Mucosa of gallbladder (tissue), 1 donor: ENCODE results near the gene LMAN2. TPM values are rescaled to one million over a fixed set of nuclear protein-coding genes. Genes with fewer than 3 reads are reported as not detected.

Experiments
- DNase-seq: peaks from one replicate; pipeline ENCODE4 v3.0.0-alpha.2; 2020; ENCODE audit warnings: low spot score
- total RNA-seq: library from RNA; stranded (reverse); gene quantifications from one replicate; pipeline ENCODE4 v1.2.1, GENCODE V29; 2021
- donor health status: DM: no; HTN: no; CAD: no.

Gene LMAN2
- total RNA-seq, 1 donor from 2014 or later, result 184 TPM

GRCh38 chr5:177327539-177328522, 23.6 kb downstream of the LMAN2 start:
- peak; percentile 32 for DNase-seq

- DNase-seq, result no peak
Observed at GRCh38 chr5:177325868-177326381, 25.5 kb downstream of the LMAN2 start.

GRCh38 chr5:177320879-177321278, 30.6 kb downstream of the LMAN2 start:
- no peak for DNase-seq

- DNase-seq, result no peak
Observed at GRCh38 chr5:177319913-177320588, 31.4 kb downstream of the LMAN2 start.

GRCh38 chr5:177317959-177318377, 33.5 kb downstream of the LMAN2 start:
- peak; percentile 87 for DNase-seq

GRCh38 chr5:177316005-177316404, 35.5 kb downstream of the LMAN2 start:
- DNase-seq, result no peak

- DNase-seq, result no peak
Observed at GRCh38 chr5:177315411-177315810, 36.1 kb downstream of the LMAN2 start.

- no peak for DNase-seq
Observed at GRCh38 chr5:177314376-177315342, 36.8 kb downstream of the LMAN2 start.

GRCh38 chr5:177313561-177314259, 37.8 kb downstream of the LMAN2 start:
- DNase-seq, result no peak

- no peak for DNase-seq
Observed at GRCh38 chr5:177312649-177313181, 38.8 kb downstream of the LMAN2 start.

GRCh38 chr5:177311723-177312648, 39.5 kb downstream of the LMAN2 start, which contains the start of gene MXD3:
TSS of gene MXD3 (minus strand) at chr5:177311898. CDS start at chr5:177311830, 68 bp downstream.
- DNase-seq, result peak; percentile 96

- no peak for DNase-seq
Observed at GRCh38 chr5:177311392-177311722, 40.1 kb downstream of the LMAN2 start.

- no peak for DNase-seq
Observed at GRCh38 chr5:177310757-177311391, 40.6 kb downstream of the LMAN2 start.

GRCh38 chr5:177310332-177310731, 41.1 kb downstream of the LMAN2 start:
- no peak for DNase-seq

GRCh38 chr5:177309351-177310191, 41.9 kb downstream of the LMAN2 start:
- peak; percentile 70 for DNase-seq

- no peak for DNase-seq
Observed at GRCh38 chr5:177308740-177309139, 42.7 kb downstream of the LMAN2 start.

GRCh38 chr5:177307544-177308363, 43.7 kb downstream of the LMAN2 start:
- no peak for DNase-seq
